T-helper 2 cell treated with Interferon-gamma antibody and Interleukin-4, amounts not matched to agents 100 ng/mL and 5 ng/mL, for 36 hours (primary cell): ENCODE results near the gene TMEM143. TPM values are rescaled to one million over a fixed set of nuclear protein-coding genes. Genes with fewer than 3 reads are reported as not detected.
"Not testable (repeated sequence)": the region's sequence is repeated elsewhere in the genome, so short reads cannot be mapped to it uniquely, and the experiment has no call there.

Source experiments
- intact Hi-C: fragments of 100-400 bp; cut with micrococcal nuclease; formaldehyde crosslinking; loops from one replicate; pipeline ENCODE4 v1.15.1; 2023
- total RNA-seq: library from RNA; stranded (reverse); gene quantifications from 2 replicates; pipeline ENCODE4 v1.2.3, GENCODE V29; 2022

The TMEM143 gene
- total RNA-seq, 1 donor from 2014 or later, result 17.6 TPM

DNA sequence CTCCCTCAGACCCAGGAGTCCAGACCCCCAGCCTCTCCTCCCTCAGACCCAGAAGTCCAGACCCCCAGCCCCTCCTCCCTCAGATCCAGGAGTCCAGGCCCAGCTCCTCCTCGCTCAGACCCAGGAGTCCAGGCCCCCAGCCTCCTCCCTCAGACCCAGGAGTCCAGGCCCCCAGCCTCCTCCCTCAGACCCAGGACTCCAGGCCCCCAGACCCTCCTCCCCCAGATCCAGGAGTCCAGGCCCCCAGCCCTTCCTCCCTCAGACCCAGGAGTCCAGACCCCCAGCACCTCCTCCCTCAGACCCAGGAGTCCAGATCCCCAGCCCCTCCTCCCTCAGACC, 28.2 kb upstream of the TMEM143 start:
- intact Hi-C loops, result loop anchor here (5.0 to 10.0 kb wide), 3 partner anchors 53 to 103 kb away; partner anchors contain the start of gene GRWD1

DNA sequence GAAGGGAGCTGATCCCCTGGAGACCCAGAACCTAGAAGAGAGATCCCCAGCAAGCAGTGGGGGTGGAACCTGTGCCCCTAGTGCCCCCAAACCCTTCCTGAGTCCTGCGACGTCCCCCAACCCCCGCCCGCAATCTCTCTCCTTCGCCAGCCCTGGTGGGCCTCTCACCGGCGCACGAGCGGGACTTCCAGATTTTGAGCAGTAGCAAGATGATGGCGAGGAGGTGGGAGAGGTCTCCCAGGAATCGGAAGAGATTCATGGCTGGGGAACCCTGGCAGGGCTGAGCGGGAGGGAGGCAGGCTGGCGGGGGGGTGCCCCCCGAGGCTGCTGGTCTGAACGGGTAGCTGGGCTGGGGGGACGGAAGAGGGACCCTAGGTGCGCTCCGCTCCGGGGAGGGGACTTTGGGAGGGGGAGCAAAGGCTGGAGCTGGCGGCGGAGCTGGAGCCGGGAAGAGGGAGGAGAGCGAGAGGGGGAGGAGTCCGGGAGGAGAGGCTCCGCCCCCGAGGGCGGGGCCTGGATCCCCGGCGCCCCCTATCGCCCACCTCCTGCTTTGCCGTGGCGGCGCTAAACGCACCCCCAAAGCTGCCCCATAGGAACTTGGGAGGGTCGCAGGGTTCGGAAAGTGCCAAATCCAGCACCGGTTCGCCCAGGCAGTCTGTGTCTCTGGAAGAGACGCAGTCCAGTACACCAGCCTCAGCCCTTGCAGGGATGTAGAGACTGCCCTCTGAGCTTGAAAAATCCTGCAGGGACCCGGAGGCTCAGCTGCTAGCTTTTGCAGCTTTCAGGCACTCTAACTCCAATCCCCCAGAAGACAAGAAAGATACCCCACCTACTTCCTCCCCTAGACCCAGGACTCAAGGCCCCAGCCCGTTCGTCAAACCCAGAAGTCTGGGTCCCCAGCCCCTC, 27.6 kb upstream of the TMEM143 start, which contains the start of gene KDELR1:
Gene KDELR1 (minus strand): TSS at position 452 of the 906 bp plus-strand sequence. CDS start 193 bp downstream, at position 259.
- intact Hi-C loops, result loop anchor here (2.0 to 10.0 kb wide), 4 partner anchors 53 to 103 kb away; partner anchors contain the start of genes CYTH2 and GRWD1

DNA sequence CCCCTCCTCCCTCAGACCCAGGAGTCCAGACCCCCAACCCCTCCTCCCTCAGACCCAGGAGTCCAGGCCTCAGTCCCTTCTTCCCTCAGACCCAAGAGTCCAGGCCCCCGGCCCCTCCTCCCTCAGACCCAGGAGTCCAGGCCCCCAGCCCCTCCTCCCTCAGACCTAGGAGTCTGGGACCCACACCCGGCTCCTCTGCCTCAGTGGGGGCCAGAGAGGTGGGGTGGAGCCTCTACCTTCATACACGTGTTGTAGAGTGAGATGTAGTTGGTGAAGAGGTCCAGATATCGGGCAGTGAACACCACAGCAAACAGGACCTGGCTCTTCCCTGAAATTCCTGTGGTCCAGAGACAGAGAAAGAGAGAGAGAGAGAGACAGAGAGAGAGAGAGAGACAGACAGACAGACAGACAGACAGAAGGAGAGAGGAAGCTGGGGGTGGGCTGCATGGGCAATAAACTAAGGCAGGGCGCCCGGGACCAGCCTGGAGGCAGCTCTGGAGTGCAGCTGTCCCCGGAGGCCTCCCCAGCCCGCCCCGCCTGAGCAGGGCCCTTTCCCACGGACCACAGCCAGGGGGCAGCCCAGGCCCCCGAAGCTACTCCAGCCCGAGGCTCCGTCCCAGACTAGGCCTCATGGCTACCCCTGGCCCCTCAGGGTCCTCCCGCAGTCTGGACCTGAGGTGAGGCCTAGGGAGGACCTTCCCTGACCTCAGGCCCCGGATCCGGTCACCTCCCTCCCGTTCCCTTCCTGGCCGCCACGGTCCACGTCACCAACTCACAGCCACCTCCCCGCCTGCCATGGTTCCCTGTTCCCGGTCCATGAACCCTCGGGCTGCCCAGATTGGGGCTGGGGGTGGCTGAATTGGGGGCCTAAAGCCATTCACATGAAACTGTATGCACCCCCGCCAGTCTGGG, 26.7 kb upstream of the TMEM143 start:
- intact Hi-C loops, result loop anchor here (2.0 to 10.0 kb wide), 4 partner anchors 54 to 104 kb away; partner anchors contain the start of genes CYTH2 and GRWD1

DNA sequence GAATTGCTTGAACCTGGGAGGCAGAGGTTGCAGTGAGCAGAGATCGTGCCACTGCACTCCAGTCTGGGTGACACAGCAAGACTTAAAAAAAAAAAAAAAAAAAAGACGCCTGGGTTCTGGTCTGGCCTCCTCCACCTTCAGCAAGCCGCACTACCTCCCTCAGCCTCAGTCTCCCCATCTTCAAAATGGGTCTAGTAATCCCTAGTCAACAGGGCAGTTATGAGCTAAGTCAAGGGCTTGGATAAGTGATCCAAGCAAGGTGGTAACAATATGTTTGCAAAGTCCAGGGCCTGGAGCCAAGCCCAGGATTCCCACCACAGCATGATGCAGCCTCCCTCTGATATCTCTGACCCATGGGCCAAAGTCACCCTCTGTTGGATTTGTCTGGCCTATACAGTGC, 23.2 kb upstream of the TMEM143 start:
- intact Hi-C loops, result no loop called here

DNA sequence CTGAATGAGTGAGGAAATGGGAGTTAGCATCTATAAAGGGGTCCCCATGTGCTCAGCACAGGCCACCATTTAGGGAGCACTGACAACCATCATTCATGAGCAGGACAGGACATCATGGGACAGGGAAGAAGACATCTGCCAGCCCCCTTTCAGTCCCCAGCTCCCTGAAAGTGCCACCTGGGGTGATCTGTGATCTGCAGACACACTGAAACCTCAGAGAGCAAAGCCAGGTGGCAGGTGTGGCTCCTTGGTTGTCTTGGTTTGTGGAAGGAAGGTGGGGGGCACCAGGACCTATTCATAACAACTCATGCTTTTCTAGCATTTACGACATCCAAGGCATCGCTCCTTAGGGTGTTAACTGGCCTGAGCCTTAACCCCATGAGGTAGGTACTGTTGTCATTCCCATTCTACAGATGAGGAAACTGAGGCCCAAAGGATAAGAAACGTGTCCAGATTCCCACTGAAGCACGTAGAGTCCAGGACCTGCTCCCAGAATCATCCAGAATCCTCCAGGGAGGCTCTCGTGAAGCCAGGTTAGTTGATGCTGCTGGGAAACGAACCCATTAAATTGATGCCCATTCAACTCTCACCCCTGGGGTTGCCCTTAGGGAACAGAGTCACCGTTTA, 21.8 kb upstream of the TMEM143 start:
- intact Hi-C loops, result no loop called here

DNA sequence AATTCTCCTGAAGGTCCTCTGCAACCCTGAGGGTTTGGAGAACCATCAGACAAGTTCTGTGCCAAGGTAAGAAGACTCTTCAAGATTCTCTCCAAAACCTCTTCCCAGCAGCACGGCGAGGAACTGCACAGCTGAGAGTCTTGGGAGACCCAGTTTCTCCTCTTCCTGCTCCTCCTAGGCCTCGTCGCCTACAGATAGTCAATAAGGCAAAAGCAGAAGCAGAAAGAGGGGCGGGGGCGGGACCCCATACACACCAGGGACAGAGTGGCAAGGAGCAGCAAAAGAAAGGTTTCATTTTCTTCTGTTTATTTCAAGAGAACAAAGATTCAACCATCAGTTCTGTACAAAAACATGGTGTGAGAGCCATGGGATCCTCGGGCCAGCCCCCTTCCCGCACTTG, 18.5 kb upstream of the TMEM143 start:
- intact Hi-C loops, result no loop called here

DNA sequence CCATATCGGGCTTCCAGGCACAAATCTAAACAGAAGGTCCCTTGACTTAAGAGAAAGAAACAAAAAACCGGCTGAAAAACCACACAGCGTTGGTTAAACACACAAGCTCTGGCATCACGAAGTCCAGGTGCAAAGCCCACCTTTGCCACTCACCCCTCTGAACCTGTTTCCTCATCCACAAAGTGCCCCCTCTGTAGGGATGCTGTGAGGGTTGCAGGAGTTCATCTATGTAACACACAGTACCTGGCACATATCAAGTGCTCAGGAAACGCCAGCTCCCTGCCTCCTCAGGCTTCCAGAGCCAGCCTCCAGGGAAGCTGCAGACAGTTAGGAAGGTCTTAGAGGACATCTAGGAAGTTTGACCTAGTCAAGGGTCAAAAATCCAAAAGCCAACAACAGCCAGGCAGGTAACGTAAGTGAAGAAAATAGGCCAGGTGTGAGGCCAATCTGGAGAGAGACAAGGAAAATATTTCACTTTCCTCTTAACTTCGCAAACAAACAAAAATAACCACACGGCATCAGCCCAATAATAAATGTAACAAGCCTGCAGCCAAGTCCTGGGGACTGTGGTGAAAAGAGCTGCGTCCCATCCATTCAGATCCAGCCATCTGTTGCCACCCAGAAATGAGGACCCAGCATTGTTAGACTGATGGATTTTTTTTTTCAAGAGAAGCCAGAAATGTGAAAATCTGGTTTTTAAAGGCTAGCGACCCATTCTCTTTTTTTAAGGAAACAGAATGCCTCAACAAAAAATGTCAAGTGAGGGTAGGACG, 17.6 kb upstream of the TMEM143 start:
- intact Hi-C loops, result no loop called here

DNA sequence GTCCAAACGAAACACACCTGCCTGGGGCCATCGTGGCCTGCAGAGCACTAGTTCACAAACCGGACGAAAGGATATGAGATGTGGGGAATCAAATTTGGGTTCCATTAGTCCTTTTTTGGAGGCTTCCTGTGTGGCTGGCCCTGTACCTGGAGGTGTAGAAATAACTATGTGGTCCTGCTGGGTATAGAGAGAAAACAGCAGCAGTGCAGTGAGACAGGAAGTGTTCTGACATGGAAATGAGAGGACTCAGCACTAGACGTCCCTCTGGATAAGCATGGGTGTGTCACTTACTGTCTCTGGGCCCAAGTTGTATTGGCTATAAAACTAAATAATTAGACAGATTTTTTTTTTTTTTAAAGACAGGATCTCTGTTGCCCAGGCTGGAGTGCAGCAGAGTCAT, 15.3 kb upstream of the TMEM143 start:
- intact Hi-C loops, result no loop called here

DNA sequence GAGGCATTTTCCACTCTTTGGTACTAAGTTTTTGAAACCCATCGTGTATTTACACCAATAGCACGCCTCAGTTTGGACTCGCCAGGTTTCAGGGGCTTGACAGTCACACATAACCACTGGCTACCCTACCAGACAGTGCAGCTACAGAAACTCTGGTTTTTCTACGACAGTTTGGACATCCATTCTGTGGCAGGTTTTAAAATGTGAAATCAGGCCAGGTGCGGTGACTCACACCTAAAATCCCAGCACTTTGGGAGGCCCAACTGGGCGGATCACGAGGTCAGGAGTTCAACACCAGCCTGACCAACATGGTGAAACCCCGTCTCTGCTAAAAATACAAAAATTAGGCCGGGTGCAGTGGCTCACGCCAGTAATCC, 14.4 kb upstream of the TMEM143 start:
- intact Hi-C loops, result no loop called here

DNA sequence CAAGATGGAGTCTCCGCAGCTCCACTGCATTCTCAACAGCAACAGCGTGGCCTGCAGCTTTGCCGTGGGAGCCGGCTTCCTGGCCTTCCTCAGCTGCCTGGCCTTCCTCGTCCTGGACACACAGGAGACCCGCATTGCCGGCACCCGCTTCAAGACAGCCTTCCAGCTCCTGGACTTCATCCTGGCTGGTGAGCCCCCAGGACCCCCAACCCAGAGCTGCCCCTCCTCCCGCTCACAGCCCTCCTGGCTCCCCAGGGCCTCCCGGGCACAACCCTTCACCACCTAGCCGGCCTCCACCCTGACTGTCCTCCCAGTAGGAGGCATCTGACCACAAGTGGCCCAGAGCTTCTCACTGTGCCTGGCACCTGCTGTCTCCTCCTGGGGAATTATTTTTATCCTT, 9.8 kb upstream of the TMEM143 start:
- intact Hi-C loops, result no loop called here

DNA sequence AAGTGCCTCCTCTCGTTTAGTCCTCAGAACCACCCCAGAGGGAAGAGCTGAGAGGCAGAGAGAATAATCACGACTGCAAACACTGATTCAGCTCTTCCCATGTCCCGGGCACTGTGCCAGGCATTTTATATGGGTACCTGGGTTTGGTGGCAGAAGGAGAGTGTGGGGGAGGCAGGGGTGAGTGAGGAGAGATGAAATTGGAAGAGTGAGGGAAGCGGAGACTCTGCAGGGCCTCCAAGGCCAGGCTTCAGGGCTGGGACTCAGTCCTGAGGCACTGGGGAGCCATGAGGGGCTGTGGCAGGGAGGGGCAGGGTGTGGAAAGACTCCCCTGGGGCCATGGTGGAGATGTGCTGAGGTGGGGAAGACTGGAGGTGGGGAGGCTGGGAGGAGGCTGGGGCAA, 9.2 kb upstream of the TMEM143 start:
- intact Hi-C loops, result no loop called here

DNA sequence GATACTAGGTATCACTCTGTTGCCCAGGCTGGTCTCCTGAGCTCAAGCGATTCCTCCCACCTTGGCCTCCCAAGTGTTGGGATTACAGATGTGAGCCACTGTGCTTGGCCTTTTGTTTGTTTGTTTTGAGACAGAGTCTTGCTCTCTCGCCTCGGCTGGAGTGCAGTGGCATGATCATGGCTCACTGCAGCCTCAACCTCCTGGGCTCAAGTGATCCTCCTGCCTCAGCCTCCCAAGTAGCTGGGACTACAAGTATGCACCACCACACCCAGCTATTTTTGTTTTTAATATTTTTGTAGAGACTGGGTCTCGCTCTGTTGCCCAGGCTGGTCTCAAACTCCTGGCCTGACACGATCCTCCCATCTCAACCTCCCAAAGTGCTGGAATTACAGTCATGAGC, 8.0 kb upstream of the TMEM143 start:
- intact Hi-C loops, result not testable (repeated sequence)

DNA sequence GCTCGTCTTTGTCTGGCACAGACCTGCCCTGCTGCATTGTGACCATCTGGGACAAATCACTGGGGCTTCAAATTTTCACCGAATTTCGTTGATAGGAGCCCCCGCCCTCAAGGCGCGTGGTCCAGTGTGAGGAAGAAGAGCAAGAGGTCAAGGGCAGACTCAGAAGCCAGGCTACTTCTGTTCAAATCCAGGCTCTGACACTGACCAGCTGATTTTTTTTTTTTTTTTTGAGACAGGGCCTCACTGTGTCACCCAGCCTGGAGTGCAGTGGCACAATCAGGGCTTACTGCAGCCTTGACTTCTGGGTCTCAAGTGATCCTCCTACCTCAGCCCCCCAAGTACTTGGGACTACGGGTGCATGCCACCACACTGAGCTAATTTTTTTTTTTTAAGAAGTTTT, 7.6 kb upstream of the TMEM143 start:
- intact Hi-C loops, result no loop called here

DNA sequence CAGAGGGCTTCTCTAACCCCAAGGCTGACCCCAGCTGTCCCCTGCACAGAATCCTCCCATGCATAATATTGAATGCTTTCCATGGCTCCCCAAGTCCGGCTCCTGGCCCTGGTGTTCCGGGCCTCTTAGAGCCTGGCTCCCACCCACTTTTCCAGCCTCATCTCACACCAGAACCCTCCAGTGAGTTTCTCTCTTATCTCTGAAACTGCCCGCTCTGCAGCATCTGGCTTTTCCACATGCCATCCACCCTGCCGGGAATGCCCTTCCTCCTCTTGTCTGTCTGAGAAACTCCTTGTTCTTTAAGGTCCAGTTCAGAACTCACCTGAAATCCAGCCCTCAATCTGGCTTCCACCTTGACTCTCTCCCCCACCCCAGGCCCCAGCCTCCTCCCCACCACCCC, 7.2 kb upstream of the TMEM143 start:
- intact Hi-C loops, result no loop called here

DNA sequence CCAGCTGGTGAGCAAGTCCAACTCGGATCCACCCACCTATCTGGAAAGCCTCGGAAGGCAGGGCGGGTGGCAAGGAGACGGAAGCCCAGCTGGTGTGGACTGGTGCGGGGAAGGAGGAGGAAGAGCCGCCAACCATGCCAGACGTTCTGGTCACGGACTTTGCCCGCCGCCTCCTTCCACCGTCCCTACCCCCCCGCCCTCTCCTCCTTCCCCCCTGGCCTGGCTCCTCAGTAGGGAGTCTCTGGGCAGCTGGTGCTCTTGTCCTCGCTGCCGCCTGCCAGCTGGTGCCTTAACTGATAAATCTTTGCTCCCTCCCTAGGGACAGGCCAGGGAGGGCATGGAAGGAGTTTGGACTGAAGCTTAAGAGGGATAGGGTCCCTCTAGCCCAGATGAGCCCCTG, 5.2 kb upstream of the TMEM143 start:
- intact Hi-C loops, result no loop called here

DNA sequence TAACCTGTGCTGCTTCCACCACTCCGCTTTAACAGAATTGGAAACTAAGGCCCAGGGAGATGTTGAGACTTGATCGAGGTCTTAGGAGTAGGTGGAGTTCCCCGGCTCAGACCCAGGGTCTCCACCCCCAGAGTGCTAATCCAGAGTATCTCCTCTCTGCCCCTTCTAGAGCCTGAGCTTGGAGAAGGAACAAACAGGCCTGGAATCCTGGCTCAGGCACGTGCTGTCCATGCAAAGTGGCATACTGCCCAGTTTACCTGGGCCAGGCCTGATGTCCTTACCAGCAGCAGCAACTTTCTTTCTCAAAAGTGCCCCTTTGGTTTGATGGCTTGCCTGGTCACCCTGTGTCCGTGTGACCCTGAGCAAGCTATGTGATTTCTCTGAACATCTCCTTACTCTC, 4.1 kb upstream of the TMEM143 start:
- intact Hi-C loops, result no loop called here

DNA sequence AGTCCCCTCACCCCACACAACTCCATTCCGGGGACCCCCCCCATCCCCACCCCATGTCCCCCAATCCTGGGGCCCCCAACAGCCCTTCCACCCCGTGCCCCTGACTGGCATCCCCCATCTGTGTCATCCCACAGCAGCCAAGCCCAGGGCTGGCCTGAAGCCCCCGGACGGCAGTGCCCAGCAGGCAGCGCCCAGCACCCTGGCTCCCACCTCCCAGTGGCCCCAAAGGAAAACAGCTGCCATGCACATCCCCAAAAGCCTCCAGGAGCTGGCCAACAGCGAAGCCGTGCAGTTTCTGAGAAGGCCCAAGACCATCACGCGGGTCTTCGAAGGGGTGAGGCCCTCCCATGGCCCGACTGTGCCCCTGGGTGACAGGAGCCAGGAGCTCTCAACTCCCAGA, 1.9 kb upstream of the TMEM143 start:
- intact Hi-C loops, result no loop called here

DNA sequence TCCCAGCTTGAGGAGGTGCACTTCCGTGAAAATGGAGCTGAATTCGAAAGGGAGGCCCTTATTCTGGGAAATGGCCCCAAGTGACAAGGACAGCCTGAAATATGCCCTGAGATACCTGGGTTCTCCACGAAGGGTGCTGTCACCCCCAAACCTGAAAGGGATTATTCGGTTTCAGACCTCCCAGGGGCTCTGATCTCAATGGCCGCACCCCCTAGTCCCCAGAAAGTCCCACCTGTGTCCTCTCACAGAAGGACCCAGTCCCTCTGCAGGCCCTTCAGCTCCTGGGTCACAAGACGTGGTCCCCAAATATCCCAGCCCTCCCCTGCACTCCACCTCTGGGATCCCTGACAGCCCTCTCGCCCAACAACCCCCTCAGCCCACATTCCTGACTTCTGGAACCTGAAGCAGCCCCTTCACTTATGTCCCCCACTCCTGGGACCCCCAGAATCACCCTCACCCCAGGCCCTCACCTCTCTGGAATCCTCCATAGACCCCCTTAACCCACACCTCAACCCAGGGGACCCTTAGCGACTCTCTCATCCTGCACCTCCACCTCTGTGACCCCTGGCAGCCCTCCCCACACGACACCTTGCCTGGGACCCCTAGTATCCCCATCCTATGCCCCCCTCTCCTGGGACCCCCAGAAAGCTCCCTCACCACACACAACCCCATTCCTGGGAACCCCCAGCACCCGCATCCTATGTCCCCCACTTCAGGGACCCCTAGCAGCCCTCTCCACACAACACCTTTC, 1.0 kb upstream of the TMEM143 start:
- intact Hi-C loops, result loop anchor here (1.0 to 5.0 kb wide), 6 partner anchors 34 to 1507 kb away; partner anchors contain the start of genes CARD8, DBP, GRWD1 and LMTK3

DNA sequence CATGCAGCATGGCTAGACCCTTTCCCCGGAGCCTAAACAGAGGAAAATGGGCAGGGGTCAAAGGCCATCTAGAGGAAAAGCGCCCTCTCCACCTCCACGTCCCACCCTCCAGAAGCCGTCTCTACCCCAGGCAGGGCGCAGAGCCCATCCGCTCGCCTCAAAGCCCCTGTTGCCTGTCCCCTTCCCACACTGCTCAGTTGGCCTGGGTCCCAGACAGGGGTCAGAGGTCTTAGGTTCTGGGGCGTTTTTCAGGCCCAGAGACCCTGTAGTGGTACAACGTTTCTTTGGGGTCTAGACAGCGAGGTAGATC, 285 bp downstream of the TMEM143 start:
- intact Hi-C loops, result loop anchor here (1.0 to 5.0 kb wide), 8 partner anchors 33 to 1506 kb away; partner anchors contain the start of genes CARD8, CYTH2, DBP and LMTK3
